GM19193 (cell line): ENCODE measurements around the gene PSEN1.

Experiments used
- POLR2A ChIP-seq: IDR thresholded peaks from 4 replicates; pipeline ENCODE4 v1.6.1; 2011; ENCODE audit not compliant: insufficient read depth, insufficient read length; ENCODE audit errors: extremely low read depth

The PSEN1 gene

DNA sequence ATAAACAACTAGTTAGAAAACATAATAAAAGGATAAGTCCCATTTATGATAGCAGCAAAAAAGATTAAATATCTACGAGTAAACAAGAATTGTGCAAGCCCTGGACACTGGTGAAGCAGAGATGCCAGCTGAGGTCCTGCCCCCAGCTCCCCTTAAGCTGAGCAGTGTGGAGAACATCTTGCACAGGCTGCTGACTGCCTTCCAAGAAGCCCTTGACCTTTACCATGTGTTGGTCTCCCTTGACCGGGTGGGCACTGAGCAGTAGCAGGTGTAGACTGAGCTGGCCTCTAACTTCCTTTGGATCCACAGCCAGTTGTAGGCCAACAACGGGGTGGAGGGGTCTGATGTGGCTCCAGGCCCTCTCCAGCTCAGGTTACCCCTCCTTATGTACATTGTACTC lies 53.3 kb downstream of the PSEN1 start:
- TF ChIP-seq POLR2A, result no peak

DNA sequence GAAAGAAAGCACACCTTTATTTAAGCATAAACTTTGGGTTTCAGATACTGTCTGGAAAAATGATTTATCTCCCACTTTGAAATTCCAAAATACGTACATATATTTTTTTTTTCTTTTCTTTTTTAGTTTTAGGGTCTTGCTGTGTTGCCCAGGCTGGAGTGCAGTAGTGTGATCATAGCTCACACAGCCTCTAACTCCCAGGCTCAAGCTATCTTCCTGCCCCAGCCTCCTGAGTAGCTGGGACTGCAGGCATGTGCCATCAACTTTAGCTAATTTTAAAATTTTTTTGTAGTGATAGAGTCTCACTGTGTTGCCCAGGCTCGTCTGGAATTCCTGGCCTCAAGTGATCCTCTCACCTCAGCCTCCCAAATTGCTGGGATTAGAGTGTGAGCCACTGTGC lies 55.1 kb downstream of the PSEN1 start:
- TF ChIP-seq POLR2A, result no peak

DNA sequence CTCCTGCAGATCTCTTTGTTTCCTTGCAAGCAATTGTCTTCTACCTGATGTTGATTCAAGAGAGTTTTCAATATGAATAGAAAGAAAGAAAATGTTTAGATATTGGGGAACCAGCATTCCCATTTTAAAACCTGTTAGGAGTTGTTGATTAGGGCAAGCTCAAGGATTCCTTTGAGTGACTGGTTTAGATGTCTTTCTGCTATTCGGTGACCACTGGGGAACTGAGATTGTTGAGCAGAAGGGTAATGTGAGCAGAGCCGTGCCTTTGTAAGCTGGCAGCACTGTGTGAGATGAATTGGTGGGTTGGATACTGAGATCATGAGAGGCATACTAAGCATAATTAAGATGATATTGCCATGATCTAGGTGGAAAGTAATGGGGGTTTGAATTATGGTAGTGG lies 61.9 kb downstream of the PSEN1 start:
- TF ChIP-seq POLR2A, result no peak

DNA sequence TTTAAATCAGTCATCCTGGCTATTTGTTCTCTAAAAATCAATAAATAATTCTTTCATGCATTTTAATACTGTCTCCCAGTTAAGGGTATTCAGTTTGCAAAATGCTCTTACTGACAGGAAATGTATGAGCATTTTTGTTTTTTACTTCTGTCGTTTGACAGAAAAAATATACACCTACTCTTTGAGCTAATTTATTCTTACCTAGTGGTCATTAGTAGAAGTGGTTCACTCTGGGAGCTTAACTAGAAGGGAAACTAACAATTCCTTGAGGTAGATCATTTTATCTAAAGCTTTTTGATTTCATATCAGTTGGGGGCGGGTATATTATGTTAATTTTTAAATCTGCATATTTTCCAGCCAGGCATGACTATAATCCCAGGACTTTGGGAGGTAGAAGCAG lies 67.2 kb downstream of the PSEN1 start:
- TF ChIP-seq POLR2A, result no peak

DNA sequence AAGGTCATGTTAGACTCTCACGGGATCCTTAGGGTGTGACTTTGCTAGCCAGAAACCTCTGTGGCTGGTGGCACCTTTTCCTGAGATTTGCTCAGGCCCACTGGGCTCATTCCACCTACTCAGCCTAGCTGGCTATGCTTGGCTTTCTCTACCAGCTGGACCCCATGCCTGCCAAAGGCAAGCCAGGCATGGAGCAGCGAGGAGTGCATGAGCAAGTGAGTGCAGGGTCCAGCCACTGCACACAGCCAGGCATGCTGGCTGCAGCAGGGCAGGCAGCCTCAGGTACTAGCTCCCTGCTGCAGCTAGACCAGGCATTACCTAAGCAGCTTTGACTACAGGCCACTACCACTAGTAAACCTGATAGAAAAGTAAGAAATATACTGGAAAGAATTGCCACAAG lies 71.3 kb downstream of the PSEN1 start:
- TF ChIP-seq POLR2A, result no peak

DNA sequence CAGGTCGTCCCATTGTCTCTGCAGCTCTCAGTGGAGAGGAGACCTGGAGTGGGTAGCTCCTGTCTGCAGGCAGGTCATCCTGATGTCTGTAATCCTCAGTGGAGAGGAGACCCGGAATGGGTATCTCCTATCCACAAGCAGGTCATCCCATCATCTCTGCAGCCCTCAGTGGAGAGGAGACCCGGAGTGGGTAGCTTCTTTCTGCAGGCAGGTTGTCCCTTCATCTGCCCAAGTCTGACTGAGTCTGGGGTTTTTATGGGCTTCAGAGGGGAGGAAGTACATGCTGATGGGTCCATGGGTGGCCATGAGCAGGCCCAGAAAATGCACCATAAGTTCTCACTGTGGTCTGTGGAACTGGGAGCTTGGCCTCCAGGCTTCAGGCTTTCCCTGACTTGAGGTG lies 72.1 kb downstream of the PSEN1 start:
- no peak for TF ChIP-seq POLR2A

DNA sequence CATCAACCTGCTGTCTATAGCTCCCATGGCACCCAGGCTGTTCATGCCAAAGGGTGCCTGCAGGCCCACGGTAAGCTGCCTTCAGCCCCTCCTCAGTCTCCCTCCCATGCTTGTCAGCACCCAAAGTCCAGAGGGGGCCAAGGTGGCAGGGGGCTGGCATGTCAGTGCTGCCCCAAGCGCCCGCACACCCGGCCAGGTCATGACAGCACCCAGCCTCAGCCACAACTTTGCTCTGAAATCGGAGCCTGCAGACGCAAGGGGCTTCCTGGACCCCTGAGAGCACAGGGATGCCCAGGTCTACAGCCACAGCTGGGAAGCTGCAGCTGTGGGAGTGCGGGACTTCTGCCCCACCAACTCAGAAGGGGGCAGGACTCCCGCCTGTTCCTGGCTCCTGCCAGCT lies 72.5 kb downstream of the PSEN1 start:
- no peak for TF ChIP-seq POLR2A

DNA sequence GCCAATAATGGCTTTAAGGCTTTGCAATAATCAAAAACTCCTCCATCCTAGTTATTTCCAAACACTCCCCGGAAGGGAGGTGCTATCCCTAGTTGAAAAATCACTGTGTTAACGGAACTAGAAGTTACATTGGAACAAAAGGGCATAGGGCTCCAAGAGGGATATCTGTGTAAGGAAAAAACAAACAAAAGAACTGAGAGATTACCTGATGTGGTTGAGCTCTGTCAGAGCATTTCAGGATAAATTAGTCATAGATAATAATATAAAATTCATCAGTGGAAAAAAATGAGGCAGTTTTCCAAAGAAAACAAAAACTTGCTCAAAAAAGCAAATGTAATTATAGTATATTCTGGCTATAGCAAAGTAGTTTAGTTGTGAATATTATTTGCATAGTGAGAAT lies 73.6 kb downstream of the PSEN1 start:
- no peak for TF ChIP-seq POLR2A

DNA sequence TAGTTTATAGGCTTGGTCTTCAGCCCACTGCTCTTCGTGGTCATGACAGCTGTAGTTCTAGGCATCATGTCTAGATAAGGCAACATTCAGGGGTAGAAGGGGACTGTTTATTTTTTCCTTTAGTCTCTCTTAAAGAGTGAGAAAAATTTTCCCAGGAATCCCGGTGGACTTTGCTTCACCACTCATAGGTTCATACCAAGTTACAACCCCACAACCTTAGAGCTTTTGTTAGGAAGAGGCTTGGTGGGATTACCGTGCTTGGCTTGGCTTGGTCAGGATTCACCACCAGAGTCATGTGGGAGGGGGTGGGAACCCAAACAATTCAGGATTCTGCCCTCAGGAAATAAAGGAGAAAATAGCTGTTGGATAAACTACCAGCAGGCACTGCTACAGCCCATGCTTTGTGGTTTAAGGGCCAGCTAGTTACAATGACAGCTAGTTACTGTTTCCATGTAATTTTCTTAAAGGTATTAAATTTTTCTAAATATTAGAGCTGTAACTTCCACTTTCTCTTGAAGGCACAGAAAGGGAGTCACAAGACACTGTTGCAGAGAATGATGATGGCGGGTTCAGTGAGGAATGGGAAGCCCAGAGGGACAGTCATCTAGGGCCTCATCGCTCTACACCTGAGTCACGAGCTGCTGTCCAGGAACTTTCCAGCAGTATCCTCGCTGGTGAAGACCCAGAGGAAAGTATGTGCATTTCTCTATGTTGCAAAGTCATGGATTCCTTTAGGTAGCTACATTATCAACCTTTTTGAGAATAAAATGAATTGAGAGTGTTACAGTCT lies 75.1 kb downstream of the PSEN1 start:
- TF ChIP-seq POLR2A, result no peak

DNA sequence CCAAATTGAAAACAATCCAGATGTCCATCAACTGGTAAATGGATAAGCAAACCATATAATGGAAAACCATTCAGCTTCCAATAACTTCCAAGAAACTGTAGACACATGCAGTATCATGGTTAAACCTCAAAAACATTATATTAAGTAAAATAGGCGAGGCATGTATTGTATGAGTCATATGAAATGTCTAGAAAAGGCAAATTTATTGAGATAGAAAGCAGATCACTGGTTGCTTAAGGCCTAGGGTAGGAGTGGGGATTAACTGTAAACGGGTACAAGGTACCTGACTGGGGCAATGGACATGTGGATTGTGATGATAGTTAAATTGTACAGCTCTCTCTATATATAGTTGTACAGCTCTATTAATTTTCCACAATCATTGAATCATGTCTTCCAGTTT lies 79.7 kb downstream of the PSEN1 start:
- no peak for TF ChIP-seq POLR2A

DNA sequence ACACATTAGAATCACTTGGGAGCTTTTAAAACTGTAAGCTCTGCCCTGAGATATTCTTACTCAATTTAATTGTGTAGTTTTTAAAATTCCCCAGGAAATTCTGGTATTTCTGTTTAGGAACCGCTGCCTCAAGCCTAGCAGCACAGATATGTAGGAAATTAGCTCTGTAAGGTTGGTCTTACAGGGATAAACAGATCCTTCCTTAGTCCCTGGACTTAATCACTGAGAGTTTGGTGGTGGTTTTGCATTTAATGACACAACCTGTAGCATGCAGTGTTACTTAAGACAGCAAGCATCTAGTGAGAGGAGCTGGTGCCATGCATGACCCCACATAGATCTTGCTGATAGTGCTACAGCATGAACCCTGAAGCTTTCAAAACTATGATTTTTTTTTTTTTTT lies 81.1 kb downstream of the PSEN1 start:
- no peak for TF ChIP-seq POLR2A

DNA sequence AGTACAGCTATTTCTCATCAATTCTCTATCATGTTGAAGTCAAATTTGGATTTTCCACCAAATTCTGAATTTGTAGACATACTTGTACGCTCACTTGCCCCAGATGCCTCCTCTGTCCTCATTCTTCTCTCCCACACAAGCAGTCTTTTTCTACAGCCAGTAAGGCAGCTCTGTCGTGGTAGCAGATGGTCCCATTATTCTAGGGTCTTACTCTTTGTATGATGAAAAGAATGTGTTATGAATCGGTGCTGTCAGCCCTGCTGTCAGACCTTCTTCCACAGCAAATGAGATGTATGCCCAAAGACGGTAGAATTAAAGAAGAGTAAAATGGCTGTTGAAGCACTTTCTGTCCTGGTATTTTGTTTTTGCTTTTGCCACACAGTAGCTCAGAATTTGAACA lies 83.8 kb downstream of the PSEN1 start:
- no peak for TF ChIP-seq POLR2A

DNA sequence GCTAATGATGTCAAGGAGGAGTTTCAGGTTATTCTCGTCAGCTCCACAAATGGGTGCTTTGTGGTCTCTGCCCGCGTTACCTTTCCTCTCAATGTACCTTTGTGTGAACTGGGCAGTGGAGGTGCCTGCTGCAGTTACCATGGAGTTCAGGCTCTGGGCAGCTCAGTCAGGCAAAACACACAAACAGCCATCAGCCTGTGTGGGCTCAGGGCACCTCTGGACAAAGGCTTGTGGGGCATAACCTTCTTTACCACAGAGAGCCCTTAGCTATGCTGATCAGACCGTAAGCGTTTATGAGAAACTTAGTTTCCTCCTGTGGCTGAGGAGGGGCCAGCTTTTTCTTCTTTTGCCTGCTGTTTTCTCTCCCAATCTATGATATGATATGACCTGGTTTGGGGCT lies 84.3 kb downstream of the PSEN1 start:
- TF ChIP-seq POLR2A, result no peak

DNA sequence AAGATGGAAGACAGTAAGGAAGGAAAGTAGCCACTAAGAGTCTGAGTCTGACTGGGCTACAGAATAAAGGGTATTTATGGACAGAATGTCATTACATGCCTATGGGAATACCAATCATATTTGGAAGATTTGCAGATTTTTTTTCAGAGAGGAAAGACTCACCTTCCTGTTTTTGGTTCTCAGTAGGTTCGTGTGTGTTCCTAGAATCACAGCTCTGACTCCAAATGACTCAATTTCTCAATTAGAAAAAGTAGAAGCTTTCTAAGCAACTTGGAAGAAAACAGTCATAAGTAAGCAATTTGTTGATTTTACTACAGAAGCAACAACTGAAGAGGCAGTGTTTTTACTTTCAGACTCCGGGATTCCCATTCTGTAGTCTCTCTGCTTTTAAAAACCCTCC lies 85.6 kb downstream of the PSEN1 start:
- no peak for TF ChIP-seq POLR2A

DNA sequence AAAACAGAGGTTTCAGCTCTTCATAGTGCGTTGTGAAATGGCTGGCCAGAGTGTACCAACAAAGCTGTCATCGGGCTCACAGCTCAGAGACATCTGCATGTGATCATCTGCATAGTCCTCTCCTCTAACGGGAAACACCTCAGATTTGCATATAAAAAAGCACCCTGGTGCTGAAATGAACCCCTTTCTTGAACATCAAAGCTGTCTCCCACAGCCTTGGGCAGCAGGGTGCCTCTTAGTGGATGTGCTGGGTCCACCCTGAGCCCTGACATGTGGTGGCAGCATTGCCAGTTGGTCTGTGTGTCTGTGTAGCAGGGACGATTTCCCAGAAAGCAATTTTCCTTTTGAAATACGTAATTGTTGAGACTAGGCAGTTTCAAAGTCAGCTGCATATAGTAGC lies 86.7 kb downstream of the PSEN1 start:
- no peak for TF ChIP-seq POLR2A

DNA sequence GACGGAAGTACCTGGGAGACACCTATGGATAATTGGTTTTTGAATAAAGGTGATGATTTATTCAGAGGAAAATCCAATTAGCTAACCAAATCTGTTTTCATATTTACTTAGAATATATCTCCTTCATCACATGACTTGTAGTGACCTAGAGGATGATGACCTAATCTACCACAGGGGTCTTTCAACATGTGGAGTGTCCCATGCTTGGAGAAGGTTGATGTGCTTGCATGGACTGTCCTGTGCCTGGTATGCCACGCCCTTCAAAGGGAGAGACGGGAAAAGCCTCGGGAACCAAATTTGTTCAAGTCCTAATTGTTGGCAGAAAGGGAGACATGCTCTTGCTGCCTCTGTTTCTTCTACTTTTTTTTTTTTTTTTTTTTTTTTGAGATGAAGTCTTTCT lies 89.2 kb downstream of the PSEN1 start:
- no peak for TF ChIP-seq POLR2A
